CD4-positive, alpha-beta T cell treated with Interleukin-17A for 1 hour (primary cell): ENCODE data around the gene ICOS.

Experiments used
- DNase-seq: peaks from one replicate; pipeline ENCODE4 v3.0.0-alpha.2; 2020

ICOS gene

DNA sequence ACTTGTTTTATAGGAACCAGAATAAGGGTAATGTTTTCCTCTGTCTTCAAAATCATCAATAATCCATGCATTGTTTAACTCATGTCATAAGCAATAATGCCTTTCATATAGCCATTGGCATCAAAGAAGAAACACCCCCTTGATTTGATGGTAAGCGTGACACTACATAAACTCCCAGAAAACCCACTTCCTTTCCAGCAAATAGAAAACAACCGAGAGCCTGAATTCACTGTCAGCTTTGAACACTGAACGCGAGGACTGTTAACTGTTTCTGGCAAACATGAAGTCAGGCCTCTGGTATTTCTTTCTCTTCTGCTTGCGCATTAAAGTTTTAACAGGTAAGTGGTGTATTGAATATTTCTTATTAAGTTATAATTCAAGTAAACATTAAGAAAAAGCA, at the start of gene ICOS:
TSS of gene ICOS (plus strand) at position 229 of the 400 bp plus-strand sequence. CDS start at position 281, 52 bp downstream.
- DNase-seq = peak; percentile 83

DNA sequence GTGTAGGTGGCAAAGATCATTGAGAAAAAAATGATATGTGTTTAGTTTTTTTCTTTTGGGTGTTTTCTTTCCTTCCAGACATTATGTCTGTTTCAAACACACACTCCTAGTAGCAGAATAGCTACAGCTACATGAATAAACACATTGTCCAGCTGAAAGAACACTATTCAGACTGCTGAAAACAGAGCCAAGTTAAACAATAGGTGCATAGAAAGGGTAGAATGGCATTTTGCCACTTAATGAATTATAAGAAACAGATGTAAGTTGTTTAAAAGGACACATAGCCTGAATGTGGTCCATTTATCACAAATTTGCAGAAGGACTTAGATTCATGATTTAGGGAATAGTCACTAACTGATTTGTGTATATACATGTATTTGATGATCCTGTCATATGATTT, 48.9 kb upstream of the ICOS start:
- no peak for DNase-seq

- no peak for DNase-seq
Measured at GRCh38 chr2:203889542-203889941, 47.0 kb upstream of the ICOS start.

DNA sequence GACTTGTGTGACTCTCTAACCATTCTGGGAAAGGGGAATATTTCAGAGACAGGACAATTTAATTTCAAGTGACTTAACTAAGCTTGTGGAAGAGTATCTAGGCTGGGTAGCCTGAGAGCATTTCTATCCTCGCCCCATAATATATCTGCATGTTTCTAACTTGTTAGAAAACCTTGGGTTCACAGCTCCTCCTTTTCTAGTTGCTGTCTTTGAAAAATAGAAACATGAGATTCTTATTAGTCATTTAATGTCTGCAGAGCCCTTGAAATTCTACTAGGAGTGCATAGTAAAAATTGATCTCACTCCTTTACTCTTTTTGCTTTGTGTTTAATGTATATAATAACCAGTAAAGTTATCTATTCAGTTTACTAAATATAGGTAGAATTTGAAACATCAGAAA, 46.6 kb upstream of the ICOS start:
- DNase-seq = no peak

DNA sequence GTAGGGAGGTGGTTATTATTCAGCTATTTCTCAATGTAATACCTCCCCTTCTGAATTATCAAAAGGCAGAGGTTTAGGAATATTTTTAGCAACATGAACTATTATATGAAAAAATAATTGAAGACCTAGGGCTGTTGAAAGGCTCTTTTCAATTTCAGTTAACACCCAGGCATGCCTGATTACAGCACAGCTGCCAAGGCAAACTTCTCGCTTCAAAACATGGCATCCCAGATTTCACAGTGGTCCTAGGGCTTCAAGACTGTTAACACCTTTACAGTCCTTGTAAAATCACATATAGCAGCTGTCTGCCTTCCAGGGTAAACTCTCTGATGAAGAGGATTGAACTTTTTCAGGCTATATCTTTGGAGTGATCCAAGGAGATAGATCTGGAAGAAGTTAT, 45.8 kb upstream of the ICOS start:
- DNase-seq = no peak

DNA sequence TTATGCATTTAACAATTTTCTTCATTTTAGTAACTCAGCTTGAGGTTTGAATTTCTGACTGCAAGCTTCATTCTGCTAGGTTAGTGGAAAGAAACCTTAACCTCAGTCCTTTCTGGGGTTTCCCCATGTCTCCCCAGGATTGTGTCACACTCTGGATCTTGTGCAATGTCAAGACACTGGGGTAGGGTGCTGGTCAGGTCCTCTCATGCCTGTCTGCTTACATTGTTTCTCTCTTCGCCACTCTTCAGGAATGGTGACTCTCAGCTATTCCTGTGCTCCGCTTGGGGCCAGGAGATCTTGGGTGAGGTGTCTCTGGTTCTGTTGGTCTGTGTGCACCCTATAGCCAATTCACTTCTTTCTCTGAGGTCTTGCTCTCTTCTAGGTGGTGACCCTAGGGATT, 45.1 kb upstream of the ICOS start:
- DNase-seq = peak; percentile 23

GRCh38 chr2:203892207-203892606, 44.4 kb upstream of the ICOS start:
- DNase-seq = no peak

DNA sequence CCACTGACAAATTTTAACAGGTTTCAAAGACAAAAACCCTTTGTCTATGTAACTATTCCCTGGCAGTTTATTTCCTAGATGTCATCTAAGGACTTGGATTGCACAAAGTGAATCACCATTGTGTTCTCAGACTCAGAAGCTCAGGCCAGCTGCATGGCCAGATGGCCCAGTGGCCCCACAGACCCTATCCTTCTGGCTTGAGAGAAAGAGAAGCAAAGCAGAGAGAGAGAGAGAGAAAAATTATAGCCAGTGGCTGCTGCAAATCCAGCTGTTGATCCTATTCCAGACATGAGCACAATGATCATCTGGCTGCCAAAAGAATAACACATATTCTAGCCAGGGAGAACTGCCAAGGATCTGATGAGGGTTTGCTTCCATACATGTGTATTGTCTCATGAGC, 43.2 kb upstream of the ICOS start:
- no peak for DNase-seq

- no peak for DNase-seq
Measured at GRCh38 chr2:203893840-203894239, 42.7 kb upstream of the ICOS start.

- no peak for DNase-seq
Measured at GRCh38 chr2:203894262-203894661, 42.3 kb upstream of the ICOS start.

- no peak for DNase-seq
Measured at GRCh38 chr2:203897544-203897943, 39.0 kb upstream of the ICOS start.

DNA sequence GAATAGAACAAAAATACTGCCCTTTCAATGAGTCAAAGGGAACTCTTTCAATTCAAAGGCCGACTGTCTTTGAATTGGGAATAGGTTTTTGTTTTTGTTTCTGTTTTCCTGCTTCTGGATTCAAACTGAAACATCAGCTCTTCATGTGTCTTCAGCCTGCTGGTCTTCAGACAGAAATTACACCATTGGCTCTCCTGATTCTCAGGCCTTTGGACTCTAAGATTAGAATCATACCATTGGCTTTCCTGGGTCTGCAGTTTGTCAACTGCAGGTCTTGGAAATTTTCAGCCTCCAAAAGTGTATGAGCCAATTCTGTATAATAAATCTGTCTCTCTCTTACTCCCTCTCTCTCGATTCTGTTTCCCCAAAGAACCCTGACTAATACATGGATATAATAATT, 37.9 kb upstream of the ICOS start:
- no peak for DNase-seq

DNA sequence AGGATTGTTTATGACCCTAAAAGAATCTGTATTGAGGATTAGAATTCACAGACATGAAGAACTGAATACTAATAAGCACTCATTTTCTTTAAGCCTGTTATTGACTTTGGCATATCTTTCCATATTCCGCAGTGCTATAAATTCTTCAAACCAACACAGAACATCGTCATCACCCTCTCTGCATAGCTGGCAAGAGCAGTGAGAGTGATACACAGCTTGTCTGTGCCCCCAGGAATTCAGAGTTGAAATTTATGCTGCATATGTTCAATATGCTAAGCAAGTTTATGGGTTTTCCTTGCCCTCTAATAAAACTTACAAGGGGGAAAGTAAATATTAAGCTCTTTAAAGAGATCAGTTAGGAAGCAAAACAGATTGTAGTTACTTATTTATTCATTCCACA, 36.3 kb upstream of the ICOS start:
- DNase-seq = no peak

GRCh38 chr2:203904022-203904421, 32.5 kb upstream of the ICOS start:
- no peak for DNase-seq

DNA sequence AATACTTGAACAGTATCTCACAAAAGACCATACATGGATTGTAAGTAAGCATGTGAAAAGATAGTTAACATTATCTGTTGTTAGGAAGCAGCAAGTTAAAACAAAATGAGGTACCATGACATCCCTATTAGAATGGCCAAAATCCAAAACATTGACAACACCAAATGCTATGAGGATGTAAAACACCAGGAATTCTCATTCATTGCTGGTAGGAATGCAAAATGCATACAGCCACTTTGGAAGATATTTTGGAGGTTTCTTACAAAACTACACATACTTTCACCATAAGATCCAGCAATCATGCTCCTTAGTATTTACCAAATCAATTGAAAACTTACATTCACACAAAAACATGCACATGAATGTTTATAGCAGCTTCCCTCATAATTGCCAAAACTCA, 30.9 kb upstream of the ICOS start:
- DNase-seq = no peak

- no peak for DNase-seq
Measured at GRCh38 chr2:203908066-203908796, 28.3 kb upstream of the ICOS start.

DNA sequence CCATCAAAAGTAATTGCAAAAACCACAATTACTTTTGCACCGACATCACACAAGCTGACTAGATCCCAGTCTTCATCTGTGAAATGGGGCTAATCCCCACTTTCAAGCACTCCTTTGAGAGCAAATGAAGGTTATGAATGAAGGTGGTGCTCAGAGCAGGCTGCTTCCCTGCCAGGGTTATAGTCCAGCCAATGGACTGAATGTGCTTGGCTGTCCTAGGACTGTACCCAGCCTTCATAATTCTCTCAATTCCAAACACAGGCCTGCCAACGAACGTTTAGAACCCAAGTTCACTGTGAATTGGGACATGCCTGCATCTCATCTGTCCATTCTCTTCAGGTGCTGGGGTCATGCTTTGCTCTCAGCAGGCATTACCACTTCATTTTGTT, 27.8 kb upstream of the ICOS start:
- DNase-seq = no peak

GRCh38 chr2:203909261-203909967, 27.1 kb upstream of the ICOS start:
- DNase-seq = peak; percentile 59

- DNase-seq = no peak
Measured at GRCh38 chr2:203909974-203910373, 26.6 kb upstream of the ICOS start.

DNA sequence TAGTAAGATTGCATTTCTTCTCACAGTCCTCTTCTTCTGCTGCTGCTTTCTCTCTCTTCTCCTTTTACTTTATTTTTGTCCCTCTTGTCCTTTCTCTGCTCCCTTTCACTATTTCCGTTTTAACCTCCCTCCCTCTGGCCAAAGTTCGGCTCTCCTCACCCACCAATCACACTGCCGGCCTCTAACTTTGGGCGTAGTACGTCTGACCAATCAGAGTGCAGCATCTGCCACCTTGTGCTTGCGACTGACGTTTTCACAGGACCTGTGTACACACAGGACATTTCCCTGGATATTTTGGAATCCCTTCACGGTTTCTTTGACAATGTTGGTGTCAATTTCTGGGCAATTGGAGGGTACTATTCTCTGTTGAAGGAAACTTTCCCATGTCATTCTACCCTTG, 22.6 kb upstream of the ICOS start:
- DNase-seq = no peak

GRCh38 chr2:203914546-203915182, 21.9 kb upstream of the ICOS start:
- no peak for DNase-seq

GRCh38 chr2:203915256-203915655, 21.3 kb upstream of the ICOS start:
- no peak for DNase-seq

- DNase-seq = no peak
Measured at GRCh38 chr2:203916756-203917155, 19.8 kb upstream of the ICOS start.

GRCh38 chr2:203918264-203918663, 18.3 kb upstream of the ICOS start:
- no peak for DNase-seq
